Muscle layer of colon (tissue), 2 donors: ENCODE measurements around the gene TOX2.

Experiments used
- H3K27ac ChIP-seq: one replicate; pipeline ENCODE4 v1.7.0; 2013; ENCODE audit warnings: low read depth, mild to moderate bottlenecking, low read length, moderate library complexity
- H3K27me3 ChIP-seq, 2 donors: one replicate each; pipeline ENCODE4 v1.7.0; 2013; ENCODE audit warnings: low read length in 2 of 2, mild to moderate bottlenecking in 2 of 2; ENCODE audit not compliant: insufficient read depth in 2 of 2, control insufficient read depth in 1 of 2
- H3K36me3 ChIP-seq: one replicate; pipeline ENCODE4 v1.7.0; 2013; ENCODE audit warnings: mild to moderate bottlenecking, low read length; ENCODE audit not compliant: insufficient read depth
- H3K4me1 ChIP-seq: one replicate; pipeline ENCODE4 v1.7.0; 2013; ENCODE audit warnings: mild to moderate bottlenecking, low read length; ENCODE audit not compliant: insufficient read depth
- H3K4me3 ChIP-seq, 2 donors: one replicate each; pipeline ENCODE4 v1.7.0; 2013; ENCODE audit warnings: low read length in 2 of 2, low read depth in 1 of 2, mild to moderate bottlenecking in 1 of 2, moderate library complexity in 1 of 2
- H3K9ac ChIP-seq: one replicate; pipeline ENCODE4 v1.7.0; 2013; ENCODE audit warnings: low read length
- H3K9me3 ChIP-seq: one replicate; pipeline ENCODE4 v1.7.0; 2013; ENCODE audit warnings: mild to moderate bottlenecking, low read length
- donor health status: abdominal sarcoma.
- donor health status: Adenocarcinoma of cecum.

The TOX2 gene

GRCh38 chr20:43914311-43915210, at the start of gene TOX2:
Gene TOX2 (plus strand): TSS chr20:43914852. CDS start chr20:43914892, 40 bp downstream.
- peaks cover 17 to 28% of the 10 kb centered on the region in 2 donors for H3K27me3 ChIP-seq
- no peaks in the 10 kb centered on the region for H3K36me3 ChIP-seq
- H3K4me3 ChIP-seq, result peak within 1 kb of the TSS in 1 of 2 donors; percentile 12
- H3K27ac ChIP-seq, result no peak within 1 kb of the TSS
- H3K9ac ChIP-seq, result no peak within 1 kb of the TSS
- H3K9me3 ChIP-seq, result peaks cover 15% of the 10 kb centered on the region
- no peaks in the 10 kb centered on the region for H3K4me1 ChIP-seq

GRCh38 chr20:43868091-43868490, 46.6 kb upstream of the TOX2 start:
- H3K36me3 ChIP-seq, result no peaks in the 10 kb centered on the region
- no peak overlapping the region for H3K27ac ChIP-seq
- peaks cover 11% of the 10 kb centered on the region for H3K4me1 ChIP-seq
- H3K9me3 ChIP-seq, result no peaks in the 10 kb centered on the region
- no peak overlapping the region for H3K9ac ChIP-seq
- H3K4me3 ChIP-seq, result no peak overlapping the region
- no peaks in the 10 kb centered on the region for H3K27me3 ChIP-seq

- Histone ChIP-seq H3K27ac (no peak overlapping the region), H3K27me3 (no peaks in the 10 kb centered on the region), H3K36me3 (no peaks in the 10 kb centered on the region), H3K9me3 (no peaks in the 10 kb centered on the region), H3K4me1 (no peaks in the 10 kb centered on the region), H3K4me3 (no peak overlapping the region), H3K9ac (no peak overlapping the region)
Measured at GRCh38 chr20:43870484-43870883, 44.2 kb upstream of the TOX2 start.

- Histone ChIP-seq H3K4me3 (no peak overlapping the region), H3K27me3 (no peaks in the 10 kb centered on the region), H3K9me3 (no peaks in the 10 kb centered on the region), H3K36me3 (no peaks in the 10 kb centered on the region), H3K4me1 (no peaks in the 10 kb centered on the region), H3K27ac (no peak overlapping the region), H3K9ac (no peak overlapping the region)
Measured at GRCh38 chr20:43878776-43879175, 35.9 kb upstream of the TOX2 start.

GRCh38 chr20:43893930-43894329, 20.7 kb upstream of the TOX2 start:
- no peaks in the 10 kb centered on the region for H3K27me3 ChIP-seq
- no peak overlapping the region for H3K27ac ChIP-seq
- no peak overlapping the region for H3K4me3 ChIP-seq
- no peaks in the 10 kb centered on the region for H3K4me1 ChIP-seq
- H3K36me3 ChIP-seq, result no peaks in the 10 kb centered on the region
- H3K9ac ChIP-seq, result no peak overlapping the region
- peaks cover 3% of the 10 kb centered on the region for H3K9me3 ChIP-seq

GRCh38 chr20:43894491-43894890, 20.2 kb upstream of the TOX2 start:
- Histone ChIP-seq H3K9me3 (no peaks in the 10 kb centered on the region), H3K4me3 (no peak overlapping the region), H3K36me3 (no peaks in the 10 kb centered on the region), H3K9ac (no peak overlapping the region), H3K27ac (no peak overlapping the region), H3K27me3 (no peaks in the 10 kb centered on the region), H3K4me1 (no peaks in the 10 kb centered on the region)

- H3K4me3 ChIP-seq, result no peak overlapping the region
- H3K36me3 ChIP-seq, result no peaks in the 10 kb centered on the region
Measured at GRCh38 chr20:43895235-43895634, 19.4 kb upstream of the TOX2 start.

GRCh38 chr20:43899274-43900120, 15.2 kb upstream of the TOX2 start:
- no peak overlapping the region for H3K4me3 ChIP-seq
- no peaks in the 10 kb centered on the region for H3K9me3 ChIP-seq
- H3K36me3 ChIP-seq, result no peaks in the 10 kb centered on the region
- H3K27me3 ChIP-seq, result no peaks in the 10 kb centered on the region
- no peaks in the 10 kb centered on the region for H3K4me1 ChIP-seq
- H3K9ac ChIP-seq, result no peak overlapping the region
- H3K27ac ChIP-seq, result no peak overlapping the region

More at GRCh38 chr20:43895235-43895634, 19.4 kb upstream of the TOX2 start:
- no peaks in the 10 kb centered on the region for H3K4me1 ChIP-seq
- H3K9ac ChIP-seq, result no peak overlapping the region
- no peaks in the 10 kb centered on the region for H3K9me3 ChIP-seq
- no peaks in the 10 kb centered on the region for H3K27me3 ChIP-seq
- no peak overlapping the region for H3K27ac ChIP-seq

- no peaks in the 10 kb centered on the region for H3K27me3 ChIP-seq
- H3K4me1 ChIP-seq, result no peaks in the 10 kb centered on the region
- no peak overlapping the region for H3K4me3 ChIP-seq
- no peaks in the 10 kb centered on the region for H3K9me3 ChIP-seq
- no peaks in the 10 kb centered on the region for H3K36me3 ChIP-seq
- H3K9ac ChIP-seq, result no peak overlapping the region
- no peak overlapping the region for H3K27ac ChIP-seq
Measured at GRCh38 chr20:43900121-43900466, 14.6 kb upstream of the TOX2 start.

- Histone ChIP-seq H3K4me1 (no peaks in the 10 kb centered on the region), H3K9me3 (no peaks in the 10 kb centered on the region), H3K36me3 (no peaks in the 10 kb centered on the region), H3K4me3 (no peak overlapping the region), H3K9ac (no peak overlapping the region), H3K27ac (no peak overlapping the region), H3K27me3 (no peaks in the 10 kb centered on the region)
Measured at GRCh38 chr20:43900496-43900895, 14.2 kb upstream of the TOX2 start.

GRCh38 chr20:43901296-43901695, 13.4 kb upstream of the TOX2 start:
- Histone ChIP-seq H3K9ac (no peak overlapping the region), H3K27me3 (no peaks in the 10 kb centered on the region), H3K4me3 (no peak overlapping the region), H3K36me3 (no peaks in the 10 kb centered on the region), H3K27ac (no peak overlapping the region), H3K4me1 (no peaks in the 10 kb centered on the region), H3K9me3 (no peaks in the 10 kb centered on the region)
